ENCODE measurements around the gene XXYLT1. TPM values are rescaled to one million over a fixed set of nuclear protein-coding genes. Genes with fewer than 3 reads are reported as not detected.

The XXYLT1 gene
- total RNA-seq, 1 experiment from 2014 or later, result 23.4 TPM

GRCh38 chr3:195131176-195131575, 139.8 kb downstream of the XXYLT1 start:
- POLR2A ChIA-PET, result no interaction called here
- no peak for ATAC-seq

More at GRCh38 chr3:195131176-195131575, 139.8 kb downstream of the XXYLT1 start:
- H3K4me3 Mint-ChIP-seq, result no peak overlapping the region
- peak overlapping the region; percentile 40; the same call in 1 of the 2 replicates for H3K27ac Mint-ChIP-seq
- CTCF ChIA-PET, result interaction anchor here (0.7 to 1.8 kb wide), 2 partner anchors 9 to 24 kb away, joined by 3 to 5 read pairs; no protein-coding TSS in a partner anchor
- H3K36me3 Mint-ChIP-seq, result no peaks in the 10 kb centered on the region
- DNase-seq (ENCODE audit: low spot score), result no peak
- H3K4me1 Mint-ChIP-seq, result peaks cover 12% of the 10 kb centered on the region
- no peaks in the 10 kb centered on the region for H3K9me3 Mint-ChIP-seq
- TF ChIP-seq ZNF138 (CRISPR knock-in tag; conservative IDR thresholded peaks at IDR 0.05) (no peak), NR3C1 (CRISPR knock-in tag; conservative IDR thresholded peaks at IDR 0.05; ENCODE audit: low read depth) (no peak), RORB (CRISPR knock-in tag; IDR thresholded peaks at IDR 0.05) (no peak), ZNF396 (CRISPR knock-in tag; IDR thresholded peaks at IDR 0.05; ENCODE audit: borderline replicate concordance) (no peak), STAT6 (CRISPR knock-in tag; conservative IDR thresholded peaks at IDR 0.05; ENCODE audit: low read depth) (no peak), ESRRA (CRISPR knock-in tag; IDR thresholded peaks at IDR 0.05; ENCODE audit: borderline replicate concordance) (no peak), OVOL2 (CRISPR knock-in tag; IDR thresholded peaks at IDR 0.05; ENCODE audit: borderline replicate concordance) (no peak), ZNF232 (CRISPR knock-in tag; IDR thresholded peaks at IDR 0.05) (no peak), ZNF121 (CRISPR knock-in tag; IDR thresholded peaks at IDR 0.05) (no peak), ZBTB21 (CRISPR knock-in tag; IDR thresholded peaks at IDR 0.05; ENCODE audit: borderline replicate concordance) (no peak), IRF1 (CRISPR knock-in tag; IDR thresholded peaks at IDR 0.05) (no peak), GTF2I (CRISPR knock-in tag; conservative IDR thresholded peaks at IDR 0.05) (no peak)
- TF ChIP-seq, protein P1, sequence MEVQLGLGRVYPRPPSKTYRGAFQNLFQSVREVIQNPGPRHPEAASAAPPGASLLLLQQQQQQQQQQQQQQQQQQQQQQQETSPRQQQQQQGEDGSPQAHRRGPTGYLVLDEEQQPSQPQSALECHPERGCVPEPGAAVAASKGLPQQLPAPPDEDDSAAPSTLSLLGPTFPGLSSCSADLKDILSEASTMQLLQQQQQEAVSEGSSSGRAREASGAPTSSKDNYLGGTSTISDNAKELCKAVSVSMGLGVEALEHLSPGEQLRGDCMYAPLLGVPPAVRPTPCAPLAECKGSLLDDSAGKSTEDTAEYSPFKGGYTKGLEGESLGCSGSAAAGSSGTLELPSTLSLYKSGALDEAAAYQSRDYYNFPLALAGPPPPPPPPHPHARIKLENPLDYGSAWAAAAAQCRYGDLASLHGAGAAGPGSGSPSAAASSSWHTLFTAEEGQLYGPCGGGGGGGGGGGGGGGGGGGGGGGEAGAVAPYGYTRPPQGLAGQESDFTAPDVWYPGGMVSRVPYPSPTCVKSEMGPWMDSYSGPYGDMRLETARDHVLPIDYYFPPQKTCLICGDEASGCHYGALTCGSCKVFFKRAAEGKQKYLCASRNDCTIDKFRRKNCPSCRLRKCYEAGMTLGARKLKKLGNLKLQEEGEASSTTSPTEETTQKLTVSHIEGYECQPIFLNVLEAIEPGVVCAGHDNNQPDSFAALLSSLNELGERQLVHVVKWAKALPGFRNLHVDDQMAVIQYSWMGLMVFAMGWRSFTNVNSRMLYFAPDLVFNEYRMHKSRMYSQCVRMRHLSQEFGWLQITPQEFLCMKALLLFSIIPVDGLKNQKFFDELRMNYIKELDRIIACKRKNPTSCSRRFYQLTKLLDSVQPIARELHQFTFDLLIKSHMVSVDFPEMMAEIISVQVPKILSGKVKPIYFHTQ (CRISPR knock-in tag; IDR thresholded peaks at IDR 0.05), result no peak
- TF ChIP-seq, protein P2, sequence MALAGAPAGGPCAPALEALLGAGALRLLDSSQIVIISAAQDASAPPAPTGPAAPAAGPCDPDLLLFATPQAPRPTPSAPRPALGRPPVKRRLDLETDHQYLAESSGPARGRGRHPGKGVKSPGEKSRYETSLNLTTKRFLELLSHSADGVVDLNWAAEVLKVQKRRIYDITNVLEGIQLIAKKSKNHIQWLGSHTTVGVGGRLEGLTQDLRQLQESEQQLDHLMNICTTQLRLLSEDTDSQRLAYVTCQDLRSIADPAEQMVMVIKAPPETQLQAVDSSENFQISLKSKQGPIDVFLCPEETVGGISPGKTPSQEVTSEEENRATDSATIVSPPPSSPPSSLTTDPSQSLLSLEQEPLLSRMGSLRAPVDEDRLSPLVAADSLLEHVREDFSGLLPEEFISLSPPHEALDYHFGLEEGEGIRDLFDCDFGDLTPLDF (CRISPR knock-in tag; IDR thresholded peaks at IDR 0.05), result no peak
- TF ChIP-seq, protein P3, sequence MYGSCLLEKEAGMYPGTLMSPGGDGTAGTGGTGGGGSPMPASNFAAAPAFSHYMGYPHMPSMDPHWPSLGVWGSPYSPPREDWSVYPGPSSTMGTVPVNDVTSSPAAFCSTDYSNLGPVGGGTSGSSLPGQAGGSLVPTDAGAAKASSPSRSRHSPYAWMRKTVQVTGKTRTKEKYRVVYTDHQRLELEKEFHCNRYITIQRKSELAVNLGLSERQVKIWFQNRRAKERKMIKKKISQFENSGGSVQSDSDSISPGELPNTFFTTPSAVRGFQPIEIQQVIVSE (CRISPR knock-in tag; IDR thresholded peaks at IDR 0.05; ENCODE audit: borderline replicate concordance), result no peak
- TF ChIP-seq, protein P4, sequence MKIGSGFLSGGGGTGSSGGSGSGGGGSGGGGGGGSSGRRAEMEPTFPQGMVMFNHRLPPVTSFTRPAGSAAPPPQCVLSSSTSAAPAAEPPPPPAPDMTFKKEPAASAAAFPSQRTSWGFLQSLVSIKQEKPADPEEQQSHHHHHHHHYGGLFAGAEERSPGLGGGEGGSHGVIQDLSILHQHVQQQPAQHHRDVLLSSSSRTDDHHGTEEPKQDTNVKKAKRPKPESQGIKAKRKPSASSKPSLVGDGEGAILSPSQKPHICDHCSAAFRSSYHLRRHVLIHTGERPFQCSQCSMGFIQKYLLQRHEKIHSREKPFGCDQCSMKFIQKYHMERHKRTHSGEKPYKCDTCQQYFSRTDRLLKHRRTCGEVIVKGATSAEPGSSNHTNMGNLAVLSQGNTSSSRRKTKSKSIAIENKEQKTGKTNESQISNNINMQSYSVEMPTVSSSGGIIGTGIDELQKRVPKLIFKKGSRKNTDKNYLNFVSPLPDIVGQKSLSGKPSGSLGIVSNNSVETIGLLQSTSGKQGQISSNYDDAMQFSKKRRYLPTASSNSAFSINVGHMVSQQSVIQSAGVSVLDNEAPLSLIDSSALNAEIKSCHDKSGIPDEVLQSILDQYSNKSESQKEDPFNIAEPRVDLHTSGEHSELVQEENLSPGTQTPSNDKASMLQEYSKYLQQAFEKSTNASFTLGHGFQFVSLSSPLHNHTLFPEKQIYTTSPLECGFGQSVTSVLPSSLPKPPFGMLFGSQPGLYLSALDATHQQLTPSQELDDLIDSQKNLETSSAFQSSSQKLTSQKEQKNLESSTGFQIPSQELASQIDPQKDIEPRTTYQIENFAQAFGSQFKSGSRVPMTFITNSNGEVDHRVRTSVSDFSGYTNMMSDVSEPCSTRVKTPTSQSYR (CRISPR knock-in tag; IDR thresholded peaks at IDR 0.05), result no peak
- TF ChIP-seq, protein P5, sequence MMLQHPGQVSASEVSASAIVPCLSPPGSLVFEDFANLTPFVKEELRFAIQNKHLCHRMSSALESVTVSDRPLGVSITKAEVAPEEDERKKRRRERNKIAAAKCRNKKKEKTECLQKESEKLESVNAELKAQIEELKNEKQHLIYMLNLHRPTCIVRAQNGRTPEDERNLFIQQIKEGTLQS (CRISPR knock-in tag; conservative IDR thresholded peaks at IDR 0.05), result no peak
- no peaks in the 10 kb centered on the region for H3K27me3 Mint-ChIP-seq (ENCODE audit: low read depth)

All from WTC11 (cell line).